Endometrial microvascular endothelial cells (primary cell): ENCODE results near the gene HUS1B. TPM values are rescaled to one million over a fixed set of nuclear protein-coding genes. Genes with fewer than 3 reads are reported as not detected.
"Not testable (repeated sequence)": the region's sequence is repeated elsewhere in the genome, so short reads cannot be mapped to it uniquely, and the experiment has no call there.

ENCODE experiments used
- in situ Hi-C: cut with HindIII; loops from 2 replicates; pipeline ENCODE4 v1.10.0; 2017; ENCODE audit warnings: low sequenced_read_pairs, low pct_unique_long_range_greater_than_20kb; ENCODE audit errors: inconsistent ontology term
- total RNA-seq: library from RNA; depleted of rRNA; stranded (reverse); fragments of >200 nt; gene quantifications from one replicate; pipeline ENCODE4 v1.2.3, GENCODE V29; 2015; ENCODE audit errors: inconsistent ontology term

The HUS1B gene
- not detected for total RNA-seq

GRCh38 chr6:656460-657252 lies at the start of gene HUS1B:
TSS of gene HUS1B (minus strand) at chr6:657100. CDS start at chr6:656944, 156 bp downstream.
- in situ Hi-C loops, result no loop called here

GRCh38 chr6:706146-706545 lies 49.2 kb upstream of the HUS1B start:
- in situ Hi-C loops, result no loop called here

- in situ Hi-C loops, result no loop called here
These were observed 48.1 kb upstream of the HUS1B start for GRCh38 chr6:705047-705446.

- in situ Hi-C loops, result no loop called here
These were observed 47.1 kb upstream of the HUS1B start for GRCh38 chr6:704046-704445.

GRCh38 chr6:703552-703951 lies 46.7 kb upstream of the HUS1B start:
- in situ Hi-C loops, result no loop called here

DNA sequence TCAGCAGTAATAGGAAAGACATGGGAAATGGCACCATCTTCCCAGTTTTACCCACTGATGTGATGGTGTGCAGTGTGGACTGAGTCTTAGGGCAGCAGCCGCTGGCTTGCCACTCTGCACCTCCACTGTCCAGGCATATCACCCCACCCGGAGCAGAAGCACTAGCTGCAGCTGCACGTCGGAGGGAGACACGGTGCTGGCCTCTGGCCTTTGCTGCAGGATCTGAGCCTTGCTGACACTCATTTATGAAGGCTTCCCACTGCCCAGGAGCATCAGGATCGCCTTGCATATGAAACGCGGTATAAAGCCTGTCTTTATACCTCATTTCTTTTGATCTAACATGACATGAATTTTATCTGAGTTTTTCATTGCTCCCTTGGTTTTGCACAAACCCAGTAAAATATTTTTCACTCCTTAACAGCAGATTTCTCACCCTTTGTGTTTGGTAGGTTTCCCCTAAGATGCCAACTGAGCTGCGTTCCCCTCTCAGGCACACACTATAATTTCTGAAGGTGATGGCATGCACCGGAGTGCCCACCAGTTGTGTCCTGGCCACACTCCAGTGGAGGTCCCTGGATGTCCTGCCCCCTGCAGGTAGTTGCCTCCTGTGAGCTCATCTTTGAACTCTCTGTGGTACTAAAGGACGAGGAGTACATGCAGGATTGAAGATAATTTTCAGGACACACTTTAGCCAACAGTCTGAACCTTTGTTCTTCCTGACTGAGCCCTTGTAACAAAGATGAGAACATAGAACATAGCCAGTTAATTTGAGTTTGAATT lies 45.0 kb upstream of the HUS1B start:
- in situ Hi-C loops, result no loop called here

DNA sequence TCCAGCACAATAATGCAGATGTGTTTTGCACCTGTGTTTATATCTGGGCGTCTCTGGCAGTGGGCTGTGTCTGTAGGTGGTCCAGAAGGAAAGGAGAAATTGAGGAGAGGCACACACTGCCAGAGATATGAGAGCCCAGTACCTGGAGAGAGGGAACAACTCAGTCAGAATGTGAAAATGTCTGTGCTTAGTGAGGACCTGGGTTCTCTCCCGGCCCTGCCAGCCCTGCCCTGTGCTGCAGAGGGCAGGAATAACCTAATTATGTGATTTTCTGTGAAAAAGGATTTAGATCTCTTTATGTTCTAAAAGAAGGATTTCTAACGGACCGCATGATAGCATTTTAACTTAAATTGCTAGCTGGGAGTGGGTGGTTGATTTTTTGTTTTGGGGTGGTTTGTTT lies 44.3 kb upstream of the HUS1B start:
- in situ Hi-C loops, result no loop called here

- in situ Hi-C loops, result no loop called here
These were observed 43.6 kb upstream of the HUS1B start for GRCh38 chr6:700490-700889.

GRCh38 chr6:699319-699718 lies 42.4 kb upstream of the HUS1B start:
- in situ Hi-C loops, result no loop called here

- in situ Hi-C loops, result not testable (repeated sequence)
These were observed 37.7 kb upstream of the HUS1B start for GRCh38 chr6:694431-695126.

GRCh38 chr6:693723-694009 lies 36.8 kb upstream of the HUS1B start:
- in situ Hi-C loops, result no loop called here

GRCh38 chr6:692858-693722 lies 36.2 kb upstream of the HUS1B start, which contains the start of gene EXOC2:
TSS of gene EXOC2 (minus strand) at chr6:693139. CDS start at chr6:637818, 55,321 bp downstream.
- in situ Hi-C loops, result no loop called here

GRCh38 chr6:692356-692851 lies 35.5 kb upstream of the HUS1B start:
- in situ Hi-C loops, result no loop called here

- in situ Hi-C loops, result no loop called here
These were observed 32.3 kb upstream of the HUS1B start for GRCh38 chr6:689223-689622.

DNA sequence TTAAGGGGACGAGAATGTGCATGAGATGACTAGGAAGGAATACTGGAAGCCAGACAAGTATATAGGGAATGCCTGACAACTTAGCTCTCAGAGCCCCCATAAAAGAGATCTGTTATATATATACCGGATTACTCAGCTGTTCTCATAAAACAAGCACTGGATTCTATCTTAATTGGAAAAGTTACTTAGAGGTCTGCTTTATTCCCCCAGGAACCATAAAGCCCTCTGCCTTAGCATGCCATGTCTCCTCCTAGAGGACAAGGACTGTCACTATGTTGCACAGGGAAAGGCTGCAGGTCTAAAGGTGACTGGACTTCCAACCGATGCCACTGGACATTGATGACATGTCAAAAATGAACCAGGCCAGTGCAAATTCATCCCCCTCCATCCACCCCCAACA lies 29.6 kb upstream of the HUS1B start:
- in situ Hi-C loops, result no loop called here

DNA sequence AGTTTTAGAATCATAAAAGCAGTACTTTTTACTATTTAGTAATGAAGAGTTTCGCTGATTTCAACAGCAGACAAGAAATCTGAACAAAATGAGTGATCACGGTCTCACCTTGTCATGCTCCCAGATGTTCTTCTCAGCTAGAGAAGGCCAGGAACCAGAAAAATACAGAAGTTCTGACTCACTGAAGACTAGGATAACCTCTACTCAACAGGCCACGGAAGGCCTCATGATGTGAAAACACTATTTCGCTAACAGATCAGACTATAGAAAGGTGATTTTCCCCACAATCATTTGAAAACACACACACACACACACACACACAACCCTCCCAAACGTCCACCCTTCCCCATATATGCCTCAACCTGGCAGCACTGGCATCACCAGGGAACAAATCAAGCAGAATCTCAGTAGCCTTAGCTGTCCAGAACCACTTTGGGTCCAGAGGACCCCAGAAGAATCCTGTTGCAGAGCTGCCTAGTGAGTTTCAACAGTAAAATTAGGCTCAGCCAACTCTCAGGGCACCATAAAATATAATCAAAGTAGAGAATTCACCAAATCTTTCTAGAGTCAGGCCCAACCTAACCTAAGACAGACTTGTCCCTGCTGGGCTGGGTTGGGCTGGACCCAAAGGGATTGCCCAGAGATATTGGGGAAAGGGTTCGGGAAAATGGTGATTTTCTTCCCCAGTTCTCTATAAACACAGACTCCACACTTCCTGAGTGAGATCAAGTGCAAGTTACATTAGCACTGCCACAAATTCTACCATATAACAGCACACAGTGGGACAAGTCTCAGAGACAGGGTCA lies 28.1 kb upstream of the HUS1B start:
- in situ Hi-C loops, result no loop called here

- in situ Hi-C loops, result no loop called here
These were observed 27.0 kb upstream of the HUS1B start for GRCh38 chr6:683742-684440.
